ENCODE measurements around the gene PNPLA2.

- no peak for TF ChIP-seq CTCF (IDR thresholded peaks at IDR 0.05)
- TF ChIP-seq ZFX (IDR thresholded peaks at IDR 0.05; ENCODE audit: borderline replicate concordance): no peak
These were observed 1.4 kb downstream of the PNPLA2 start for GRCh38 chr11:819943-820649.
